ENCODE data around the gene ERC2.

ERC2 gene

DNA sequence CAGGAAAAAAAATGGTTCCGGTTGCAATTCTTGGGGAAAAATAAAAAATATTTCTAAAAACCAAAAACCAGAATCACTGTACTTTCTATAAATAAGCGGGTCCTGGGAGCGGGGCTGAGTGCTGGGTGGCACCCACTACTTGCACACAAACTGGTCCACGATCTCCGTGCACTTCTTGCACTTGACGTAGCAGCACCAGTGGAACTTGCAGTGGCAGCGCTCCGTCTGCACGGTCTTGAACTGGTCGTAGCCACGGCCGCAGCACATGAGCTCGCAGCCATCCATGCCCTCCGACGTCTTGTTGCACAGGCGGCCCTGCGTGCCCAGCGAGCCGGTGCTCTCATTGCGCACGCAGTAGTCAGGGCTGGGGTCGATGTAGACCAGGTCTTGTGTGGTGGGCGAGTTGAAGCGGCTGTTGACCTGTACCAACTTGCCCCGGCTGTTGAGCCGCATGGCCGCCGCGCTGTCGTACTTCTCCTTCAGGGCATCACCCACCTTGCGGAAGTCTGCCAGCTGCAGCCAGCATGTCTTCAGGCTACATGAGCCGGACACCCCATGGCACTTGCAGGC lies 998.2 kb downstream of the ERC2 start:
- DNase-seq (ENCODE audit: low read depth) = no peak

DNA sequence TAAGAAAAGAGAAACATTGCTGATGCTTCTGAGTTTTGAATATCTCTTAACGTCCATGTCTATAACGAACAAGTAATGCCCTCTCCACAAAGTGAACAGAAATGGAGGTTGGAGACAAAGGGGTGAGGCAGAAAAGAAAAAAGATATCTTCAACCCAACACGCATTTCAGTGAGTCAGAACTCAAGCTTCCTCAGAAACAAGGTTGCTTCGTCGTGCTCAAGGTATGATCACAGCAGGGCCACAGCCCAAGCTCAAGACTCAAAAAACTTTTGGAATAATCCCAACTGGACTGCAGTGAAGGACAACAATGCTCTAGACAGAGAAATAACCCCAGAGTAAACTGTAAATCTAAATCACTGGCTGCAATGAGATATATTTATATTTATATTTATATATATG lies 1000.0 kb downstream of the ERC2 start:
- no peak for DNase-seq (ENCODE audit: low read depth)

GRCh38 chr3:55467099-55467498 lies 1001.2 kb downstream of the ERC2 start:
- DNase-seq (ENCODE audit: low read depth) = no peak

DNA sequence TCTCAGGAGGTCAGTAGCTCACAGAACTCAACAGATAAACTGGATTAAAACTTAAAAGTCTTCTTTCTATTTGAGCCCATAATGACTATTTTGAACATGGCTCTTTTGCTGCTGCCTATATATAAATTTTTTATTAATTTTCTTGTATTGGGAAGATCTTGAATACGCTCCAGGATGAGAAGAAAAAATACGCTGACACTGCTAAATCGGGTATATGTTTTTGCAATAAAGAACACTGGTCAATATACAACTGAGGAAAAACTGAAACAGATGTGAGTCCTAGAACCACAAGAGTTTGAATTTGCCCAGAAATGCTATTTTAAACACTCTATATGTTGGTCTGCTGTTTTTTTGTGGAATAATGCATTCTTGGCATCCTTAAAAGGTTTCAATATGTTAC lies 1001.7 kb downstream of the ERC2 start:
- no peak for DNase-seq (ENCODE audit: low read depth)

GRCh38 chr3:55461896-55462295 lies 1006.4 kb downstream of the ERC2 start:
- no peak for DNase-seq (ENCODE audit: low read depth)

GRCh38 chr3:55459838-55460237 lies 1008.4 kb downstream of the ERC2 start:
- no peak for DNase-seq (ENCODE audit: low read depth)
